Measurements from ENCODE around the gene DOCK2.

DNA sequence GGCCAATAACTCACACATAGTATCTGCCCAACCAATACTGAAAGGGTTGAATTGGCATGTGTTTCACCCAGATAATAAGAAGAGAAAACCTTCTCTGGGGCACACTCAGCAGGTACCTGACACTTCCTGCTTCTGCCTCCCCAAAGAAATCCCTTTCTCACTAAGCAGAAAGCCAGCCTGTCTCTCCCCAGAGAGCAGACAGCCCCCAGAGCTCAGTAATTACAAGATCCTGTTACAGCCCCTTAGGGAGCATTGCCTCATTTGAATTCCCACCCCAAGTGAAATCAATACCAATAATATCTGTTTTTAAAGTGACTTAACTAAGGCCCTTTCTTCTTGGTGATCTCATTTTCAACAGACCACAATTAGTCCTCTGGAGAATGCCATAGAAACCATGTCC is 430.1 kb downstream of the DOCK2 start:
- TF ChIP-seq, protein P1, sequence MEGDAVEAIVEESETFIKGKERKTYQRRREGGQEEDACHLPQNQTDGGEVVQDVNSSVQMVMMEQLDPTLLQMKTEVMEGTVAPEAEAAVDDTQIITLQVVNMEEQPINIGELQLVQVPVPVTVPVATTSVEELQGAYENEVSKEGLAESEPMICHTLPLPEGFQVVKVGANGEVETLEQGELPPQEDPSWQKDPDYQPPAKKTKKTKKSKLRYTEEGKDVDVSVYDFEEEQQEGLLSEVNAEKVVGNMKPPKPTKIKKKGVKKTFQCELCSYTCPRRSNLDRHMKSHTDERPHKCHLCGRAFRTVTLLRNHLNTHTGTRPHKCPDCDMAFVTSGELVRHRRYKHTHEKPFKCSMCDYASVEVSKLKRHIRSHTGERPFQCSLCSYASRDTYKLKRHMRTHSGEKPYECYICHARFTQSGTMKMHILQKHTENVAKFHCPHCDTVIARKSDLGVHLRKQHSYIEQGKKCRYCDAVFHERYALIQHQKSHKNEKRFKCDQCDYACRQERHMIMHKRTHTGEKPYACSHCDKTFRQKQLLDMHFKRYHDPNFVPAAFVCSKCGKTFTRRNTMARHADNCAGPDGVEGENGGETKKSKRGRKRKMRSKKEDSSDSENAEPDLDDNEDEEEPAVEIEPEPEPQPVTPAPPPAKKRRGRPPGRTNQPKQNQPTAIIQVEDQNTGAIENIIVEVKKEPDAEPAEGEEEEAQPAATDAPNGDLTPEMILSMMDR (IDR thresholded peaks at IDR 0.05; ENCODE audit: extremely low read depth in 1 of 2, insufficient read depth in 1 of 2, low read depth in 1 of 2, low read length in 2 of 2) = no peak
- TF ChIP-seq POLR2A (IDR thresholded peaks at IDR 0.05; ENCODE audit: low read depth, low read length) = no peak
- TF ChIP-seq GATA2 (IDR thresholded peaks at IDR 0.05; ENCODE audit: insufficient read depth, insufficient read length, low read depth, low read length) = no peak
- TF ChIP-seq POLR2AphosphoS5 (IDR thresholded peaks at IDR 0.05; ENCODE audit: insufficient read depth, low read depth, low read length) = no peak
- no peak for TF ChIP-seq EZH2 (IDR thresholded peaks at IDR 0.05; ENCODE audit: borderline replicate concordance, low read depth, low read length, severe bottlenecking)
- TF ChIP-seq, protein P2, sequence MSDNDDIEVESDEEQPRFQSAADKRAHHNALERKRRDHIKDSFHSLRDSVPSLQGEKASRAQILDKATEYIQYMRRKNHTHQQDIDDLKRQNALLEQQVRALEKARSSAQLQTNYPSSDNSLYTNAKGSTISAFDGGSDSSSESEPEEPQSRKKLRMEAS (IDR thresholded peaks at IDR 0.05; ENCODE audit: insufficient read depth, insufficient read length) = no peak
- TF ChIP-seq MYC (IDR thresholded peaks at IDR 0.05; ENCODE audit: low read depth, low read length) = no peak
- no peak for TF ChIP-seq JUN (IDR thresholded peaks at IDR 0.05; ENCODE audit: borderline replicate concordance, insufficient read depth, insufficient read length, low read depth)
- TF ChIP-seq FOS (IDR thresholded peaks at IDR 0.05; ENCODE audit: borderline replicate concordance, insufficient read depth, low read length) = no peak
